ENCODE data around the gene PRRT1B.
"Not testable (repeated sequence)": the region's sequence is repeated elsewhere in the genome, so short reads cannot be mapped to it uniquely, and the experiment has no call there.

PRRT1B gene

GRCh38 chr9:131515559-131516031, 29.7 kb upstream of the PRRT1B start:
- not testable (repeated sequence) for H3K27me3 ChIP-seq (ENCODE audit: insufficient read depth, low read length); H2BK5ac ChIP-seq (ENCODE audit: low read depth, low read length, poor library complexity); H2BK12ac ChIP-seq (ENCODE audit: low read length); H4K91ac ChIP-seq (ENCODE audit: low read depth, low read length); H3K79me2 ChIP-seq (ENCODE audit: control insufficient read depth, insufficient read depth, low read length, poor library complexity); H3K4me1 ChIP-seq (ENCODE audit: control insufficient read depth in 1 of 2, insufficient read depth in 2 of 2, low read length in 2 of 2); H4K8ac ChIP-seq (ENCODE audit: low read depth, low read length); H3K14ac ChIP-seq (ENCODE audit: low read length); H3K23ac ChIP-seq (ENCODE audit: low read length); H2AFZ ChIP-seq (ENCODE audit: insufficient read depth, low read length, poor library complexity); H4K12ac ChIP-seq (ENCODE audit: low read depth, low read length); H2AK5ac ChIP-seq (ENCODE audit: low read length); H3K4ac ChIP-seq (ENCODE audit: low read depth, low read length); H3K18ac ChIP-seq (ENCODE audit: low read length); H3K27ac ChIP-seq (ENCODE audit: low read depth, low read length); H3K4me2 ChIP-seq (ENCODE audit: low read length); H3K9me3 ChIP-seq (ENCODE audit: insufficient read depth, low read depth, low read length); H2BK120ac ChIP-seq (ENCODE audit: insufficient read depth, low read length, poor library complexity); H3K9ac ChIP-seq (ENCODE audit: low read length); H3K4me3 ChIP-seq (ENCODE audit: low read depth, low read length); DNase-seq; H3K79me1 ChIP-seq (ENCODE audit: low read length)
- H3K36me3 ChIP-seq (ENCODE audit: control insufficient read depth in 1 of 2, insufficient read depth in 2 of 2, low read length in 2 of 2), result peaks cover 87 to 93% of the 10 kb centered on the region in 2 experiments
- no CpG with 5 or more reads among the region's 12 CpGs for WGBS (ENCODE audit: extremely low coverage, insufficient coverage, insufficient read length)

- no peak overlapping the region for H3K9ac ChIP-seq (ENCODE audit: low read length)
- no peak overlapping the region for H2AFZ ChIP-seq (ENCODE audit: insufficient read depth, low read length, poor library complexity)
- H3K4ac ChIP-seq (ENCODE audit: low read depth, low read length), result no peak overlapping the region
- H3K79me1 ChIP-seq (ENCODE audit: low read length), result no peaks in the 10 kb centered on the region
- no peak overlapping the region for H3K14ac ChIP-seq (ENCODE audit: low read length)
- H3K23ac ChIP-seq (ENCODE audit: low read length), result no peak overlapping the region
- H3K36me3 ChIP-seq (ENCODE audit: control insufficient read depth in 1 of 2, insufficient read depth in 2 of 2, low read length in 2 of 2), result peaks cover 86 to 92% of the 10 kb centered on the region in 2 experiments
- H2BK120ac ChIP-seq (ENCODE audit: insufficient read depth, low read length, poor library complexity), result no peak overlapping the region
- no peak for DNase-seq
- no peak overlapping the region for H2AK5ac ChIP-seq (ENCODE audit: low read length)
- no peak overlapping the region for H3K27ac ChIP-seq (ENCODE audit: low read depth, low read length)
- no peaks in the 10 kb centered on the region for H3K4me1 ChIP-seq (ENCODE audit: control insufficient read depth in 1 of 2, insufficient read depth in 2 of 2, low read length in 2 of 2)
- H3K79me2 ChIP-seq (ENCODE audit: control insufficient read depth, insufficient read depth, low read length, poor library complexity), result no peaks in the 10 kb centered on the region
- no peak overlapping the region for H2BK12ac ChIP-seq (ENCODE audit: low read length)
- H2BK5ac ChIP-seq (ENCODE audit: low read depth, low read length, poor library complexity), result no peak overlapping the region
- no peak overlapping the region for H4K12ac ChIP-seq (ENCODE audit: low read depth, low read length)
- H3K4me3 ChIP-seq (ENCODE audit: low read depth, low read length), result no peak overlapping the region
- H4K8ac ChIP-seq (ENCODE audit: low read depth, low read length), result no peak overlapping the region
- H4K91ac ChIP-seq (ENCODE audit: low read depth, low read length), result no peak overlapping the region
- WGBS (ENCODE audit: extremely low coverage, insufficient coverage, insufficient read length), result no CpG with 5 or more reads among the region's 15 CpGs
- no peak overlapping the region for H3K4me2 ChIP-seq (ENCODE audit: low read length)
- peaks cover 10% of the 10 kb centered on the region for H3K9me3 ChIP-seq (ENCODE audit: insufficient read depth, low read depth, low read length)
- H3K18ac ChIP-seq (ENCODE audit: low read length), result no peak overlapping the region
- H3K27me3 ChIP-seq (ENCODE audit: insufficient read depth, low read length), result no peaks in the 10 kb centered on the region
Measured at GRCh38 chr9:131516100-131516499, 29.2 kb upstream of the PRRT1B start.

GRCh38 chr9:131516930-131517329, 28.4 kb upstream of the PRRT1B start:
- Histone ChIP-seq H3K9ac (ENCODE audit: low read length) (no peak overlapping the region), H4K12ac (ENCODE audit: low read depth, low read length) (no peak overlapping the region), H4K8ac (ENCODE audit: low read depth, low read length) (no peak overlapping the region), H3K14ac (ENCODE audit: low read length) (no peak overlapping the region), H2BK5ac (ENCODE audit: low read depth, low read length, poor library complexity) (no peak overlapping the region), H2BK12ac (ENCODE audit: low read length) (no peak overlapping the region), H3K4me1 (ENCODE audit: control insufficient read depth in 1 of 2, insufficient read depth in 2 of 2, low read length in 2 of 2) (no peaks in the 10 kb centered on the region), H3K79me1 (ENCODE audit: low read length) (no peaks in the 10 kb centered on the region), H3K4me3 (ENCODE audit: low read depth, low read length) (no peak overlapping the region), H2AFZ (ENCODE audit: insufficient read depth, low read length, poor library complexity) (no peak overlapping the region), H3K4me2 (ENCODE audit: low read length) (no peak overlapping the region), H3K4ac (ENCODE audit: low read depth, low read length) (no peak overlapping the region), H2AK5ac (ENCODE audit: low read length) (no peak overlapping the region), H3K79me2 (ENCODE audit: control insufficient read depth, insufficient read depth, low read length, poor library complexity) (no peaks in the 10 kb centered on the region), H3K9me3 (ENCODE audit: insufficient read depth, low read depth, low read length) (peaks cover 10% of the 10 kb centered on the region), H4K91ac (ENCODE audit: low read depth, low read length) (no peak overlapping the region), H3K27ac (ENCODE audit: low read depth, low read length) (no peak overlapping the region), H2BK120ac (ENCODE audit: insufficient read depth, low read length, poor library complexity) (no peak overlapping the region), H3K27me3 (ENCODE audit: insufficient read depth, low read length) (no peaks in the 10 kb centered on the region), H3K36me3 (ENCODE audit: control insufficient read depth in 1 of 2, insufficient read depth in 2 of 2, low read length in 2 of 2) (peaks cover 88 to 93% of the 10 kb centered on the region in 2 experiments), H3K23ac (ENCODE audit: low read length) (no peak overlapping the region), H3K18ac (ENCODE audit: low read length) (no peak overlapping the region)
- WGBS (ENCODE audit: extremely low coverage, insufficient coverage, insufficient read length), result no CpG with 5 or more reads among the region's 9 CpGs
- DNase-seq, result no peak

- Histone ChIP-seq H3K23ac (ENCODE audit: low read length) (no peak overlapping the region), H3K14ac (ENCODE audit: low read length) (no peak overlapping the region), H3K36me3 (ENCODE audit: control insufficient read depth in 1 of 2, insufficient read depth in 2 of 2, low read length in 2 of 2) (peaks cover 92 to 95% of the 10 kb centered on the region in 2 experiments), H2BK12ac (ENCODE audit: low read length) (no peak overlapping the region), H3K4me2 (ENCODE audit: low read length) (no peak overlapping the region), H3K27me3 (ENCODE audit: insufficient read depth, low read length) (no peaks in the 10 kb centered on the region), H2BK5ac (ENCODE audit: low read depth, low read length, poor library complexity) (no peak overlapping the region), H3K79me1 (ENCODE audit: low read length) (no peaks in the 10 kb centered on the region), H3K4me1 (ENCODE audit: control insufficient read depth in 1 of 2, insufficient read depth in 2 of 2, low read length in 2 of 2) (no peaks in the 10 kb centered on the region), H4K91ac (ENCODE audit: low read depth, low read length) (no peak overlapping the region), H3K9me3 (ENCODE audit: insufficient read depth, low read depth, low read length) (peaks cover 12% of the 10 kb centered on the region), H3K18ac (ENCODE audit: low read length) (no peak overlapping the region), H4K8ac (ENCODE audit: low read depth, low read length) (no peak overlapping the region), H2AK5ac (ENCODE audit: low read length) (no peak overlapping the region), H2BK120ac (ENCODE audit: insufficient read depth, low read length, poor library complexity) (no peak overlapping the region), H3K9ac (ENCODE audit: low read length) (no peak overlapping the region), H3K27ac (ENCODE audit: low read depth, low read length) (no peak overlapping the region), H3K79me2 (ENCODE audit: control insufficient read depth, insufficient read depth, low read length, poor library complexity) (no peaks in the 10 kb centered on the region), H3K4ac (ENCODE audit: low read depth, low read length) (no peak overlapping the region), H3K4me3 (ENCODE audit: low read depth, low read length) (no peak overlapping the region), H2AFZ (ENCODE audit: insufficient read depth, low read length, poor library complexity) (no peak overlapping the region), H4K12ac (ENCODE audit: low read depth, low read length) (no peak overlapping the region)
- DNase-seq, result no peak
- WGBS (ENCODE audit: extremely low coverage, insufficient coverage, insufficient read length), result no CpG with 5 or more reads among the region's 11 CpGs
Measured at GRCh38 chr9:131517761-131518190, 27.5 kb upstream of the PRRT1B start.

Data from trophoblast cell (in vitro differentiated cells and primary cell).